GM21786 (cell line): ENCODE measurements around the gene ABI3BP.

Experiments used
- ATAC-seq: cut with Tn5 transposase; IDR thresholded peaks from one replicate; pipeline ENCODE4 v1.9.1; 2021; ENCODE audit not compliant: unreplicated experiment

Gene ABI3BP

DNA sequence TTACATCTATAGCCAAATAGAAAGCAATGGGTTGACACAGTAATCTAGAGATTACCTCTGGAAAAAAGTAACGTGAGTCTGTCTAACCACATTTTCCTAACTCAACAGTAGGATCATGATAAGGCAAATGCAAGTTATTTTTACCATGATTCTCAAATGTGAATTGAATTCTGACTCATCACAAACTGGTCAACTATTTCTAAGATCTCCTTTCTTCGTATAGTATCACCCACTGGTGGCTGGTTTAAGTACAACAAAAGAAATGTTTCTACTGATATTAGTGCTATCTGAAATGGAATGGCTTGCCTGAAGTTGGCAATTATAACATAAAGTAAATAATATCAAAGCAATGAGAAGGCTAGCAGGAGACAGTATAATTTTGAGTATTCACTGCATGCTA, 102.2 kb downstream of the ABI3BP start:
- no peak for ATAC-seq

DNA sequence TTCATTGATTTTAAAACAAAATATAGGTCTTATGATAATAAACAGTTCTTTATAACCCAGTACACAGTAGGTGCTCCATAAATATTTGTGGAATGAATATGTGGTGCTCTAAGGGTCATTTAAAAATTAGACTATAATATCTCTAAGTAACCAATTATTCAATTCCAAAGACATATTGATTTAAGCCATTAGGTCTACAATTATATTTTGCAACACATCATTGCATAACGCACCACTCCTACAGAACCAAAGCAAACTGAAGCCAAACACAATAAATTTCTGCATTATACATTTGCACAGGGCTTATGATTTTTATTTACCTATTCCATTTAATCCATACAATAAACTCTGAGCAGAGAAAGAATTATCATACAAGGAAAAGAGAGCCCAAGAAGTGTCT, 104.3 kb downstream of the ABI3BP start:
- ATAC-seq = no peak

DNA sequence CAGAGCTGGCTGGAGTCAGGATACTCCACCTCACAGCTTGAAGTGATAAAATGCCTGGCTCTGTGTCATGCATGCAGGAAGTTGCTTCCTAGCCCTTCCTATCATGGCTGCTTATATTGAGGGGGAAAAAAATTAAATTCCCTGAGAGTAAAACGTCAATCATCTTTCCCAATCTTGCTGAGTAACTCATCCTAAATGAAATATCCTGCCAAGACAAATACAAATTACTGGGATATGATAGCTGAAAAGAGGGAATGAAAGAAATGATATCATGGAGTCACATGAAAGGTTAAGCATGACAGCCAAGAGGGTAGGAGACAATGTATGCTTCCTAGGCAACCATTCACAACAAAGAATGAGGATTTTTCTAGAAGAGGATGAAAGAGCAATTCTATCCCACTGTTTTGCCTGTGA, 110.6 kb downstream of the ABI3BP start:
- ATAC-seq = no peak

DNA sequence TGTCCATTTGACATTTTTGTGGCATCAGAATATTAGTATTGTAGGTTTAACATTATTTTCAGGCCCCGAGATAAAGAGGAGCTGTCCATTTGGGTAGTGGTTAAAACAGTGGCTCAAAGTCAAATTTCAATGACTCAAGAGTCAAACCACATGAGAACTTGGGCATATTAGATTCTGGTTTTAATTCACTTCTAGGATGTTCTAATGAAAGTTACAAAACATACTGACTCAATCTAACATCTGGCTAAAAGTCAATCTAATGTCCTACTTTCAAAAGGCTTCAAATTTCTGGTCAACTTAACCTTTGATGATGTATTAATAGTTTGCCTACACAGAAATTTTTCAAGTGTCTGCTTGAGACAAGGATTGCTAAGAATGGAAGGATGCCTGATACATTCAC, 112.4 kb downstream of the ABI3BP start:
- no peak for ATAC-seq

DNA sequence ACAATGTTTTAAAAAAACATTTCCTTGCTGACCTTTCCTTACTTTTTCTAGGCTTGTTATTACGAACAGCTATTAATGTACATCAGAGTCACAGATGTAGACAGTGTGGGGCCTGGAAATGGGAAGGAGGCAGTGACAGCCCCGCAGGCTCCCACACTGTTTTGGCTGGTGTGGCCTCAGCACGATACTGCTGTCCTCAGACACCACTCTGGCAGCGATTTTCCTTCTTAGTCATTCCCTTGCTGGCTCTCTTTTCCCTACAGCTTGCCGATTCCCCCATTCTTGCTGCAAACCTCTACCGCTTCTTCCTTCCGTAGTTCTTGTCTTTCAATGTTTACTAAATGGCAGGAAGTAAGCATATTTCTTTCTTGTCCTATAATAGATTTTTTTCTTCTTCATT, 113.1 kb downstream of the ABI3BP start:
- ATAC-seq = no peak

DNA sequence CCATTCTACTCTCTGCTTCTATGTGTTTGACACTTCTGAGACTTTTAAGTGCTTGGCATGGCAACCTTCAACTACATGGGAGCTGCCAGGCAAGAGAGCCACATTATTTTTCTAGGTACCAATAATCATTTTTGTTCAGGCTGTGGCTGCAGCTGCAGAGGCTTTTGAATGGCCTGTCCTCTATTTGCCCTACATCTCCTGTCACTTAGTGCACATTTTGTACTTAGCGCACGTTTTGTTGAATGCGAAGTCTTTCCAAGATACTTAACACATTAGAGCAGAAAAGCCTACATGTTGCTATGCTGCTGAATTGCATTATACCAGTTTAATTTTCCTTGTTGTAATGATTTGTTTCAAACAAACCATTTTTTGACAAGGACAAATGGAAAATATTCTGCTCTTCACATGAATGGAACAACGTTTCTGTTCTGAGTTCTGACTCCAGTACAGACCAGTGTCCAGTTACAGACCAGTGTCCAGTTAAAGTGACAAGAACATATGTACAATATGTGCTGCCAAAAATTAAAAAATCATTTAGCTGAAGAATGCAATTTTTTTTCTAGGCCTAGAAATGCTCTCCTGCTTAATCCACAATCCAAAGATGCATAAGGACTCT, 113.9 kb downstream of the ABI3BP start:
- no peak for ATAC-seq

DNA sequence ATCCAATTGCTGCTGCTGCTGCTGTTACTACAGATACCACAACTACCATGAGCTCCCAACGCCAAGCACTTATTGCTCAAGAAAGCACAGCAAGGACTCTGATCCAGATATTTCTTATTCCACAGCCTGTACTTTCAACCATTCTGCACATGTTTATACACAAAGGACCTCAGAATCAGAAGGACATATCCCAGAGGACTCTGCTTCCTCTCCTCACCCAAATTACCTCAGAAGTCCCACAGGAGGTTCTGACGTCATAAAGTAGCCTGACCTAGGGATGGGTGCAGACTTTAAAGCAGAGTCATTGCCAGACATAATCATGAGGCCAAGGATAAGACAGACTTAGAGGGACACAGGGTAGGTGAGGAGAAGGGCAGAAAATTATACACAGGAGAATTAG, 115.9 kb downstream of the ABI3BP start:
- ATAC-seq = no peak

DNA sequence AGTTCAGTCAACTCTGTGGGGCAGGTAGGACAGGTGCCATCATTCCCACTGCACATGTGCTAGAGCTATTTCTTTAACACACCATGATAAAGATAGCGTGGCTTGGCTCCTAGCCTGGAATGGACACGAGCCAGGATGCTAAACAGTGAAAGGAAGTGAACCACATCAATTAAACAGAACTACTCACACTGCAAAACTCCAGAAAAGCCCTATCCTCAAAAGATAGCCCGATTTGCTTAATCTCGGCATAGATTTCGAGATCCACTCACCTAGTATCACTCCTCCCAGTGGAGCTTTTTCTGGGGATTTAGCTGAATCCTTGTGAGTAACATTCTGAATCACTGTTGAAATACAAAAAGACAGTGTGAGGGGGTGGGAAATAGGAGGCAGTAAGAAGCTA, 118.0 kb downstream of the ABI3BP start:
- ATAC-seq = no peak

DNA sequence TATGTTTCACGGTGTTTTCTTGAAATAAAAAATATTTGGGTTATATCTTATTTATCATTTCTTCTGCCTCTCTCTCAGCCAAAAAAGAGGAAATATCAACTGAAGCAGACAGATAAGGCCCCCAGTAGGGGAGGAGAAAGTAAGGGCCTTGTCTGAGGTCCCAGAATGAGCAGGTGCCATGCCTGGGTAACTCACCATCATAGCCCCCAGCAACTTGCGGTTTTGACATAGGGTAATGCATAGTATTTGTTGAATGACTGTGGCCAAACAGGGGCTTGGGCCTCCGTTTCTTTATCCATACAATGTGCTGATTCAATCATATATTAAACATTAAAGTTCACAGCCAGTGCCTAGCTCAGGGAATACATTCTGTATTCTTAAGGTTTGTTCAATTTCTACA, 119.6 kb downstream of the ABI3BP start:
- ATAC-seq = no peak

DNA sequence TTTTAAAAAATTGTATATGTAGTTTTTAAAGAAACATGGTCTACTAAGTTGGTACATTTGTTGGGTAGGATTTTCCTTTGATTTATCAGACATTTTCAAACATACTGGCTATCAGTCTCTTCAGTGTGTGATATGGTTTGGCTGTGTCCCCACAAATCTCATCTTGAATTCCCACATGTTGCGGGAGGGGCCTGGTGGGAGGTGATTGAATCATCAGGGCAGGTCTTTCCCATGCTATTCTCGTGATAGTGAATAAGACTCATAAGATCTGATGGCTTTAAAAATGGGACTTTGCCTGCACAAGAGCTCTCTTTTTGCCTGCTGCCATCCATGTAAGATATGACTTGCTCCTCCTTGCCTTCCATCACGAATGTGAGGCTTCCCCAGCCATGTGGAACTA, 121.9 kb downstream of the ABI3BP start:
- ATAC-seq = no peak

DNA sequence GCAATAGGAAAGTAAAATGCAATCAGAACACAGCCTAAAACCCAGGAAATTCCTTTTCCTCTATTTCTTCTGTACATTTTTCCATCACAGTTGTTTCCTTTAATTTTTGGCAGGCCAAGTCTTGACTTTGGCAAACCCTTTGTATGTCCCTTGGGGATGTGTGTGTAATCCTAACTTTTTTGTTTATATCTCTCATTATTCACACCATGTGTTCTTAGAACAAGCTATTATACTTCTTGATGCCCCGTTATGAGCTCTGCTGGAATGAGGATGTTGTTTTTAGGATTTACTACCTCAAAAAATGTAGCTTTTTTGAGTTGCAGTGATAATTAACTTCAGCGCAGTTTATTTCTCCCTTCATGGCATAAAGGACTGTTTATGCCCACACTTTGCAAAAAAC, 123.4 kb downstream of the ABI3BP start:
- ATAC-seq = no peak

DNA sequence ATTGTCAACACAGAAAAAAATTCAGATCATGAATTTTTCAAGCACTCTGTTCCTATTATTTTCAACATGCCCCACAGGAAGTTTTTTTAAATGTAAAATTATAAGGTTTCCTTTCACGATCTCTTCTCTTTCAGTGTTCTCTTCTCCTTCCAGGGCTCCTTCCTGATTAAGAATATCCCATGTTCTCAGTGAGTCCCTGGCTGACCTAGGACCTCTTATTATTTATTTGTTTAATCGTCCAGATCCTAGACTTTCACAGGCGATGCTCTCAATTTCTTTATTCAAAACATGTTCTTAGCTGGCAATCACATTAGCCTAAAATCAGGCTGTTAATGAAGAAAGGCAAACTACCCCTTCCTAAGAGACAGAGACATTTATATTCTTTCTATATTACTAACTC, 124.3 kb downstream of the ABI3BP start:
- no peak for ATAC-seq

DNA sequence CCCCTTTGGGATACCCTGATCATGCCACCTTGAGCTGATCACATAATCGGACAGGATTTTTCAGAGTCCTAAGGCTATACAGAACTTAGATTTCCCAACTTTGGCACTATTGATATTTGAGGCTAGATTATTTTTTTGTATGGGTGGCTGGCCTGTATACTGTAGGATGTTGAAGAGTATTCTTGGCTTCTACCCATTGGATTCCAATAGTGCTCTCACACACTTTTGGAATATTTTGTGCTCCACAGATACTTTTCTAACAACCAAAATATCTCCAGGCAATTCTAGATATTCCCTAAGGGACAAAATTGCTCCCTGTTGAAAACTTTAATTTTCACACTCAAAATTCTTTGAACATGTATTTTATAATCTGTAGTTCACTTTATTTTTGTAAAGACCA, 125.1 kb downstream of the ABI3BP start:
- ATAC-seq = no peak

DNA sequence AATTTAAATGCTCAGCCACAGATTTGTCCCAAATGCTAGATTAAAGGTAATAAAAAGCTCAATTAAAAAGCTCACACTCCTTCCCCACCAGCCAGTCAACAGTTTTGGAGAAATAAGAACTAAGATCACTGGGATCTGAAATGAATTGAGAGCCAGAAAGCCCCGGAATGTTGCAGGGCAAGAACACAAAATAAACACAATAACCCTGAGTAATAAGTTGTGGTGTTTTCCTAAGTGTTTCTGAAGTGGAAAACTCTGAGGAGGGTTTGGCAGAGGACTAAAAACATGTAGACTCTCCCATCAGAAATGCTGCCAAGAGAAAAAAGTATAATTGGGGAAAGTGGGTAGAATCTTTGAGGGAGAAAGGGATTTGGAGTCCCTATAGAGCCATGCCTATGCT, 127.8 kb downstream of the ABI3BP start:
- no peak for ATAC-seq

DNA sequence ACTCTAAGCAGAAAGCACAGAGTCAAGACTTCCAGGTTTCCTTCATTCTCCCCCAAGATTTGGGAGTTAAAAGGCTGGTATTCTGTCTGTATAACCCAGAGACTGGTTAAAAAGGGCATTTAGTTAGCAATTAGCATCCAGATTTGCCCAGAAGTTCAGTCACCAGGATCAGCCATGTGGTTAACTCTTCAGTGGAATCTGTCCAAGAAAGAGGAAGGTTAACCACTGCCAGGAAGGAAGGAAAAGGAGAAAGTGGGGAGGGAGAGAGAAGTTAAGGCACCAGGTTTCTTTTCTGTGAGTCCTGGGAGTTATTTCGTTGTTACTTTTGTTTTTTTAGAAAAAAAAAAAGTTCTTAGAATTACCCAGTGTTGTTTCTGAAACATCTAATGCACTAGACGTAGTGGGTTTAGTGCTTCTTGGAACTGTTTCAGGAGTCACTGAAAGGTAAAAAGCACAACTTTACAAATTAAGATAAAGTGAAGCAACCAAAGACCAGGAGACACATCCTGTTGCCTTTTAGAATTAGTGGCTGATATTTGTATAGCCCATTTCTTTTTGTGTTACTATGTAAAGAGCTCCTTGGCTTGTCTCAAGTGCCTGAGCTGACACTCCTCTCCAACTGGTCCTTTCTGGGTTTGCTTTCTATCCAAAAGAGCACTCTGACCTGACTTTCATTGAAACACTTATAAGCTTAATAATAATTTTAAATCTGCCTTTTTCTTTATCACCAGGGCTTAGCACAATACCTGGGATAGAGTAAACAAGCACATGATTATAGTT, 128.6 kb downstream of the ABI3BP start:
- ATAC-seq = no peak

DNA sequence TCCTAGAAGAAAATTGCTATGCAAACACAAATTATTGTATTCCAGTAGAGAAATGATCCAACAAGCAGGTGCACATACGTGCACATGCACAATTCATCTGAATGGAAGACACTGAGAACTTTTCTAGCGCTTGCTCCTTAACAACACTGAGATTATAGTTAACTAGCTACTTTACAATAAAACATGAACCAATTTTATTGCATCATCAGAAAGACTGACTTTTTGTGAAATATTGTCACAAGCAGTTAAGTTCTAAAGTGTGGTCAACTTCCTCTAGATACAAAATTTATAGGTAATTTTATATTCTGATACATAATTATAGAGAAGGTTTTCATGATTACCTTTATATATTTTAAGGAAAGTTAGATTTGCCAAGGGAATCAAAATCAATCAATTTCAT, 135.4 kb downstream of the ABI3BP start:
- ATAC-seq = no peak

DNA sequence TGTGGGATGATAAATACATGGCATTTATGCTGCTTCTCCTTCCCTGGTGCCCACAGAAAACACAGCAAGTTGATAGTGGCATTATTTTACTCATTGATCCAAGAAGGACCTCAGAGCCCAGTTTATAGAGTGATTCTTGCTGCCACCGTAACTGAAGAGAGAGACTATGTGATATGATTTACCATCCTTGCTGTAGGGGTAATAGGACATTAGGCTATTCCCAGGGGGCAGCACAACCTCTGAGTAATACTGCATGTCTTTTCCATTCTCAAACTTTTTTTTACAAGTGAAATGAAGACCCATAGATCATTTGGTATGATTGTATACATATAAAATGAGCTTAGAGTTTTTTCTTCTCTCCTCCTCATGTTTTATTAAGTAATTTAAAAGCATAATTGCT, 136.4 kb downstream of the ABI3BP start:
- ATAC-seq = no peak

DNA sequence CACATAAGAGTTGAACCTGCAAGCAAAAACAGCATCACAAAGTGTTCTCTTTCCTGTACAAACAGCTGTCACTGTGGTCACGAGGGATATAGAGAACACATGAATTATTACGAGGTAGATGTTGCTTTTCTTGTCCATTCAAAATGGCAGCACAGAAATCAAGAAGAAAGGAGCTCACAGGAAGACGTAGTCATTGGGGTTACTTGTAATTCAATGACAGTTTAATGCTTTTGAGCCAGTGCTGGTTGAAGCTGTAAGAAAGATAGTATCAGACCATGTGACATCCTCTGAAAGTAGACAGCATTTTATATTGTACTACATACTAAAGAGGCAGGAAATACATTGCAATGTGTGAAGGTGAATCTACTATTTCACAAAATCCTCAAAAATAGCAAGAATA, 140.4 kb downstream of the ABI3BP start:
- ATAC-seq = no peak

DNA sequence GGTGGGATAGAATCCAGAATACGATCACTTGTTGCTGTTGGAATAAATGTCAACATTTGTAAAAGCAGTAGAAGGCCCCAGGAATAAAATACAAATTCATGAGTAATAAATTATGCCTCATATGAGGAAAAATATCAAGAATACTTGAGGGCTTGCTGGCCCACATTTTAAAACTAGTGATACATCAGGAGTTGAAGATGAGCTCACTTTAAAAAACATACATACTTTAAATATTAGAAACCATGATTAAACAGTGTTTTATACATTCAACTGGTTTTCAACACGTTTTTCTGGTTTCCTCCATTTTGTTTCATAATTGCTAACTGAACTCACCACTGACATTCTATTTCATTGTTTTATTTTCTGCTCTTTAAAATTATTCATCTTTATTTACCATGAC, 142.5 kb downstream of the ABI3BP start:
- no peak for ATAC-seq

DNA sequence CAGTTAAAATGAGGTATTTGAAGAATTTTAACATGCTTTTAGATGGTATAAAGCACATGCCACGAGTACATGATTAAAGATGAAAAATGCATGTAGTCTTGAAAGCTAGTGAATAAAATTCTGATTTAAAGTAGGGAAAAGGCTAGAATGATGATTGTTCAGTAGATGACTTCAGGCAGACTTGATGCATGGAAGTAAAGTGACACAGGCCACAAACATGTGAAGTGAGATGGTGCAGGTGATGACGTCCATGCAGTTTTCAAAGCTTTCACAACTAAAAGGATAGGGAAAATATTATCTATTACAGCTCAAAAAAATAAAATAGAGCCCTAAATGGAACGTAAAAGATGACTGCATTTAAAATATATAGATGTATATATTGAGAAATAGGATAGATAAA, 143.1 kb downstream of the ABI3BP start:
- ATAC-seq = no peak

DNA sequence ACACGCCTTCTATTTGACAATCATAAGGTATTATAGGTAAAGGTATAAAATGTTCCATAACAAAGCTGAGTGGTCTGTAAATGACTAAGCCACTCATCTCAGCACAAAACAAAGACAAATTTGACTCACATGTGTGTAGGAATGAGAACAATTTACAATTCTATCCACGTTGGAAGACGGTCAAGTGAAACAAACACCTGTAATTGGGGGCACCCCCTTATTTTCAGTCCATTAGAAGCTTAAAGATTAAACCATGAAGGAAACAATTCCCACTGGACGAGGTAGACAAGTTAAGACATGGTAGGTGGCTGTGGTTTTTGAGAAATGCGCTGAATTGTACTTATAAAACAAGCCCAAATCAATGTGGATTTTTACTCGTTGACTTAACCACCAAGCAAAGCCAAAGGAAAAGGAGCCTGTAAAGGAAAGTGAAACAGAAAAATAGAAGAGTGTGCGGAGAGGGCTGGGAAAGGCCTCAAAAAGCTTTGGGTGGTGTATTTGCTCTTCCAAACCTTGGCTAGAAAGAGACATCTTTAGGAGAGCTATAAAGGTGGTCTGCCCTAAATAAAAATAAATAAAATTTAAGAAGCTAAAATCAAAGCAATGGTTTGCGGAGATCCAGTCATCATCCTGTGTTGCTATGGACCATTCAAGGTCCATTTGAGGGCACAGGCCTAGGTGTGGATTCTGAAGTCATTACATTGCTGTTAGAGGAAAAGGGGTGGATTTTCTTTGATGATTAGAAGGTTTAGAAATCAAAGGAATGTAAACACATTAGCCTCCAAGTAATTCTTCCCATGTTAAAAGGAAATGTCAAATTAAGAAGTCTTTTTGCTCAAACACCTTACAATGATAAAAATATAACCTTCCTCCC, 148.9 kb downstream of the ABI3BP start:
- ATAC-seq = no peak

DNA sequence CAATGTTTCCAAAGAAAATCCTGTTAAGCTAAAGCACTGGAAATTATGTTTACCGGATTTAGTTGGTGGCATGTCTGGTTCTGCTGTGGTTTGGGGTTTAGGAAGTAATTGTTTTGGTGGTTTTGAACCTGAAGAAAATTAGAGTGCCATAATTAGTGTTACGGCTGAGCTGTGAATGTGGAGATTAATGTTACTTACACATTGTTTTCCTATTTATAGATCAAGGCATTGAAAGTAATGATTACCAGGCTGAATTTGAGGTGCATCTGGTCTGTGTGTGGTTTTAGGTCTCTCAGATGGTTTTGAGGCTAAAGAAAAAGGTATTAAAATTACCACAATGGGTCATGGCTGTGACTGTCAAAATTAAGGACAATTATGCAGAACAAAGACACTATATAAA, 155.1 kb downstream of the ABI3BP start:
- no peak for ATAC-seq
